ENCODE measurements around the gene PSG6.
"Not testable (repeated sequence)": the region's sequence is repeated elsewhere in the genome, so short reads cannot be mapped to it uniquely, and the experiment has no call there.

DNA sequence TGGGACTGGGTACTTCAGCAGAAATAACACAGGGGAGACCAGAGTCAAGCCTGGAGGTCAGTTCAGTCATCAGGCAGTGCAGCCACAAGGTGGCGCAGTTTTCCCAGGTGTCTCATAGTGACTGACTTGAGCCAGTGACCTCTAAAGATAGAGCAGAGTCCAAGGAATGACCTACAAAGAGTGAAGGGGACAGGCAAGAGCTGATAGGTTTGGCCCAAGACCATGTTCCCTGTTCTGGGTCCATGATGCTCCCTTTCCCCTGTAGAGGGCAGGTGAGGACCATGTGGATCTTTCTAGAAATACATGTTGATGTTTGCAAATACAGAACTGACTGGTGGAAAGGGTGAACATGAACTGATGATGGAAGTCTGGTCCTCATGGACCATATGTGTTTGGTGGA, 12.5 kb upstream of the PSG6 start:
- TF ChIP-seq, protein P1, sequence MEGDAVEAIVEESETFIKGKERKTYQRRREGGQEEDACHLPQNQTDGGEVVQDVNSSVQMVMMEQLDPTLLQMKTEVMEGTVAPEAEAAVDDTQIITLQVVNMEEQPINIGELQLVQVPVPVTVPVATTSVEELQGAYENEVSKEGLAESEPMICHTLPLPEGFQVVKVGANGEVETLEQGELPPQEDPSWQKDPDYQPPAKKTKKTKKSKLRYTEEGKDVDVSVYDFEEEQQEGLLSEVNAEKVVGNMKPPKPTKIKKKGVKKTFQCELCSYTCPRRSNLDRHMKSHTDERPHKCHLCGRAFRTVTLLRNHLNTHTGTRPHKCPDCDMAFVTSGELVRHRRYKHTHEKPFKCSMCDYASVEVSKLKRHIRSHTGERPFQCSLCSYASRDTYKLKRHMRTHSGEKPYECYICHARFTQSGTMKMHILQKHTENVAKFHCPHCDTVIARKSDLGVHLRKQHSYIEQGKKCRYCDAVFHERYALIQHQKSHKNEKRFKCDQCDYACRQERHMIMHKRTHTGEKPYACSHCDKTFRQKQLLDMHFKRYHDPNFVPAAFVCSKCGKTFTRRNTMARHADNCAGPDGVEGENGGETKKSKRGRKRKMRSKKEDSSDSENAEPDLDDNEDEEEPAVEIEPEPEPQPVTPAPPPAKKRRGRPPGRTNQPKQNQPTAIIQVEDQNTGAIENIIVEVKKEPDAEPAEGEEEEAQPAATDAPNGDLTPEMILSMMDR (conservative IDR thresholded peaks at IDR 0.05; ENCODE audit: low read depth, low read length): peak; percentile 44
- TF ChIP-seq EZH2 (IDR thresholded peaks at IDR 0.05; ENCODE audit: borderline replicate concordance, low read depth, low read length, poor library complexity, severe bottlenecking): not testable (repeated sequence)

Data from A673 (cell line).